HEK293 (cell line): ENCODE data around the gene LGALS1.
A peak's percentile ranks its signal among the peaks of the same experiment; 100 is the strongest.

Experiments used
- CTCF ChIA-PET: fragments of 350-600 bp; formaldehyde crosslinking; extraction: SDS; loops from one replicate; lab custom pipeline; 2021; ENCODE audit warnings: antibody characterized with exemption; lab: Yijun Ruan, JAX
- POLR2A ChIA-PET: fragments of 300-600 bp; formaldehyde crosslinking; extraction: SDS; loops from one replicate; lab custom pipeline; 2020; ENCODE audit warnings: antibody characterized with exemption, inconsistent platforms; lab: Yijun Ruan, JAX
- H3K27ac ChIP-seq: fragments of 200-500 bp; sonication (Bioruptor generic); 2 replicates; pipeline ENCODE4 v1.5.1; 2014; ENCODE audit warnings: low read depth, low read length, control low read depth, inconsistent platforms; ENCODE audit errors: extremely low read depth
- H3K36me3 ChIP-seq, 2 experiments: fragments of 200-500 bp in 1 of 2; sonication (Bioruptor generic) in 1 of 2; 1 replicate in 1 of 2; 2 replicates in 1 of 2; pipeline ENCODE4 v1.5.1; 2014 to 2017; ENCODE audit warnings: inconsistent platforms in 2 of 2, low read length in 2 of 2; ENCODE audit not compliant: control insufficient read depth in 2 of 2, insufficient read depth in 1 of 2
- H3K4me1 ChIP-seq: fragments of 200-500 bp; sonication (Bioruptor generic); 2 replicates; pipeline ENCODE4 v1.5.1; 2014; ENCODE audit warnings: mild to moderate bottlenecking, low read length, inconsistent platforms; ENCODE audit not compliant: control insufficient read depth, insufficient read depth
- H3K4me3 ChIP-seq: 2 replicates; pipeline ENCODE4 v1.5.1; 2011; ENCODE audit warnings: low read depth, mild to moderate bottlenecking, control low read depth, low read length, moderate library complexity
- H3K9me3 ChIP-seq: fragments of 200-500 bp; sonication (Bioruptor generic); 2 replicates; pipeline ENCODE4 v1.5.1; 2014; ENCODE audit warnings: low read depth, low read length, inconsistent platforms; ENCODE audit not compliant: control insufficient read depth, insufficient read depth
- BCL11A ChIP-seq: fragments of 450-650 bp; formaldehyde crosslinking; IDR thresholded peaks from 2 replicates; pipeline ENCODE4 v1.5.1; 2016; ENCODE audit warnings: low read depth, missing biosample characterization, missing genetic modification characterization
- KLF10 ChIP-seq: fragments of 450-650 bp; IDR thresholded peaks from 2 replicates; pipeline ENCODE4 v1.5.1; 2018; ENCODE audit warnings: missing biosample characterization, mild to moderate bottlenecking, missing genetic modification characterization
- MZF1 ChIP-seq: fragments of 450-650 bp; formaldehyde crosslinking; IDR thresholded peaks from 2 replicates; pipeline ENCODE4 v1.5.1; 2017; ENCODE audit warnings: missing biosample characterization, missing genetic modification characterization, borderline replicate concordance
- PBX3 ChIP-seq: sonication (generic); formaldehyde crosslinking; IDR thresholded peaks from 2 replicates; pipeline ENCODE4 v1.8.1; 2022; ENCODE audit warnings: mild to moderate bottlenecking, moderate library complexity, missing genetic modification reagents
- TCF7L2 ChIP-seq: IDR thresholded peaks from 2 replicates; pipeline ENCODE4 v1.6.1; 2011; ENCODE audit warnings: low read depth, mild to moderate bottlenecking, inconsistent platforms, low read length, moderate library complexity, borderline replicate concordance
- TSHZ1 ChIP-seq: fragments of 450-650 bp; formaldehyde crosslinking; IDR thresholded peaks from 2 replicates; pipeline ENCODE4 v1.5.1; 2016; ENCODE audit warnings: missing biosample characterization, missing genetic modification characterization, borderline replicate concordance
- YY2 ChIP-seq: fragments of 450-650 bp; formaldehyde crosslinking; IDR thresholded peaks from 2 replicates; pipeline ENCODE4 v1.5.1; 2016; ENCODE audit warnings: missing biosample characterization, missing genetic modification characterization
- ZFHX2 ChIP-seq: fragments of 450-650 bp; formaldehyde crosslinking; conservative IDR thresholded peaks from 2 replicates; pipeline ENCODE4 v1.5.1; 2016; ENCODE audit warnings: missing biosample characterization, missing genetic modification characterization
- ZNF121 ChIP-seq: fragments of 450-650 bp; formaldehyde crosslinking; IDR thresholded peaks from 2 replicates; pipeline ENCODE4 v1.5.1; 2016; ENCODE audit warnings: missing biosample characterization, missing genetic modification characterization
- ZNF138 ChIP-seq: fragments of 450-650 bp; formaldehyde crosslinking; IDR thresholded peaks from 2 replicates; pipeline ENCODE4 v1.5.1; 2016; ENCODE audit warnings: missing biosample characterization, missing genetic modification characterization, borderline replicate concordance
- ZNF221 ChIP-seq: fragments of 450-650 bp; formaldehyde crosslinking; IDR thresholded peaks from 2 replicates; pipeline ENCODE4 v1.5.1; 2017; ENCODE audit warnings: missing biosample characterization, missing genetic modification characterization, borderline replicate concordance
- ZNF23 ChIP-seq: fragments of 450-650 bp; formaldehyde crosslinking; IDR thresholded peaks from 2 replicates; pipeline ENCODE4 v1.5.1; 2016; ENCODE audit warnings: missing biosample characterization, missing genetic modification characterization, borderline replicate concordance
- ZNF274 ChIP-seq, 2 experiments: fragments of 200-500 bp in 1 of 2; fragments of 450-650 bp in 1 of 2; sonication (Bioruptor generic) in 1 of 2; formaldehyde crosslinking in 1 of 2; IDR thresholded peaks; 2 replicates each; pipeline versions ENCODE4 v1.5.1 to v1.6.1; 2014 to 2016; ENCODE audit warnings: borderline replicate concordance in 1 of 2, inconsistent platforms in 1 of 2, low read length in 1 of 2, missing biosample characterization in 1 of 2, missing genetic modification characterization in 1 of 2
- ZNF335 ChIP-seq: fragments of 450-650 bp; formaldehyde crosslinking; conservative IDR thresholded peaks from 2 replicates; pipeline ENCODE4 v1.5.1; 2016; ENCODE audit warnings: missing biosample characterization, missing genetic modification characterization
- ZNF362 ChIP-seq: fragments of 450-650 bp; formaldehyde crosslinking; IDR thresholded peaks from 2 replicates; pipeline ENCODE4 v1.5.1; 2016; ENCODE audit warnings: missing biosample characterization, missing genetic modification characterization
- ZNF391 ChIP-seq: fragments of 450-650 bp; formaldehyde crosslinking; IDR thresholded peaks from 2 replicates; pipeline ENCODE4 v1.5.1; 2016; ENCODE audit warnings: low read depth, missing biosample characterization, missing genetic modification characterization, borderline replicate concordance
- ZNF544 ChIP-seq: fragments of 450-650 bp; formaldehyde crosslinking; IDR thresholded peaks from 2 replicates; pipeline ENCODE4 v1.5.0; 2017; ENCODE audit warnings: missing biosample characterization, missing genetic modification characterization
- ZNF621 ChIP-seq: fragments of 450-650 bp; formaldehyde crosslinking; IDR thresholded peaks from 2 replicates; pipeline ENCODE4 v1.5.1; 2017; ENCODE audit warnings: missing biosample characterization, missing genetic modification characterization
- ZNF777 ChIP-seq: fragments of 450-650 bp; formaldehyde crosslinking; IDR thresholded peaks from 2 replicates; pipeline ENCODE4 v1.5.1; 2017; ENCODE audit warnings: missing biosample characterization, missing genetic modification characterization, borderline replicate concordance
- ZSCAN23 ChIP-seq: fragments of 450-650 bp; formaldehyde crosslinking; IDR thresholded peaks from 2 replicates; pipeline ENCODE4 v1.5.1; 2016; ENCODE audit warnings: missing biosample characterization, missing genetic modification characterization
- TF ChIP-seq, protein P1 (sequence below): fragments of 450-650 bp; formaldehyde crosslinking; IDR thresholded peaks from 2 replicates; pipeline ENCODE4 v1.5.1; 2016; ENCODE audit warnings: missing biosample characterization, missing genetic modification characterization, low read depth
- TF ChIP-seq, protein P2 (sequence below): fragments of 450-650 bp; formaldehyde crosslinking; IDR thresholded peaks from 2 replicates; pipeline ENCODE4 v1.5.1; 2017; ENCODE audit warnings: missing biosample characterization, missing genetic modification characterization

The LGALS1 gene

GRCh38 chr22:37659066-37659896 is 16.2 kb upstream of the LGALS1 start (continued):
- TF ChIP-seq, protein P1, sequence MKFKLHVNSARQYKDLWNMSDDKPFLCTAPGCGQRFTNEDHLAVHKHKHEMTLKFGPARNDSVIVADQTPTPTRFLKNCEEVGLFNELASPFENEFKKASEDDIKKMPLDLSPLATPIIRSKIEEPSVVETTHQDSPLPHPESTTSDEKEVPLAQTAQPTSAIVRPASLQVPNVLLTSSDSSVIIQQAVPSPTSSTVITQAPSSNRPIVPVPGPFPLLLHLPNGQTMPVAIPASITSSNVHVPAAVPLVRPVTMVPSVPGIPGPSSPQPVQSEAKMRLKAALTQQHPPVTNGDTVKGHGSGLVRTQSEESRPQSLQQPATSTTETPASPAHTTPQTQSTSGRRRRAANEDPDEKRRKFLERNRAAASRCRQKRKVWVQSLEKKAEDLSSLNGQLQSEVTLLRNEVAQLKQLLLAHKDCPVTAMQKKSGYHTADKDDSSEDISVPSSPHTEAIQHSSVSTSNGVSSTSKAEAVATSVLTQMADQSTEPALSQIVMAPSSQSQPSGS (tag by site-specific recombination), result no peak
- TF ChIP-seq YY2 (tag by site-specific recombination) (peak; percentile 39; the same call in 1 of the 2 replicates), MZF1 (tag by site-specific recombination) (no peak), ZFHX2 (tag by site-specific recombination) (peak; percentile 92), KLF10 (no peak), ZNF362 (no peak)

DNA sequence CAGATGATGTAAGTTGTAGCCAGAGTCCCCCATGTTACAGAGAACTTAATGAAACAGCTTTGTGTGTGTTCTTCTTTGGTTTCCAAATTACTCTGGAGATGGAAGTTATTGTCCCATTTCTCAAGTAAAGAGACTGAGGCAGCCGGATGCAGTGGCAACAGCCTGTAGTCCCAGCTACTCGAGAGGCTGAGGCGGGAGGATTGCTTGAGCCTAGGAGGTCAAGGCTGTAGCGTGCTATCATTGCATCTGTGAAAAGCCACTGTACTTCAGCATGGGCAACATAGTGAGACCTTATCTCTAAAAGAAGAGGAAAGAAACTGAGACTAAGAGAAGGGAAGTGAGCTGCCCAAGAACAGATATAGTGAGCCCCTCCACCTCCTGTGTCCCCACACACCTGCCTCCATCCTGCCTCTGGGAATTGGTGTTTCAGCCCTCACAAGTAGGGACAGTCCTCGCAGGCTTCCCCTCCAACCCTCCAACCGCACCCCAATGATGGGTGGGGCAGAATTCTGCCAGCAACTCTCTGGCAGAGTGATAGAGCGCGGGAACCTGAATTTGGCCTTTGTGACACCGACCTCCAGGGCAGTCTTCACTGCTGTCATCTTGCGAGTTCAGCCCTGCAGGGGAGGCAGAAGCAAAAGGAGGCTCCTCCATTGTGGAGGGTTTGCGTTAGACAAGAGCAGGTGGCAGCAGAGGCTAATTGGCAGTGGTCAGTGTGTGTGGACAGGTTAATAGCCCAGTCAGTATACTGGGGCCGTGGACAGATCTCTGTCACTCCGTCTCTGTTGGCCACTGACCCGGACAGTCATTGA is 15.3 kb upstream of the LGALS1 start:
- Histone ChIP-seq H3K27ac (peak overlapping the region; percentile 90; the same call in 1 of the 2 replicates), H3K4me3 (peak overlapping the region; percentile 85), H3K4me1 (peaks cover 12% of the 10 kb centered on the region), H3K36me3 (peaks cover 3 to 14% of the 10 kb centered on the region in 2 experiments; a peak in 2 of 3 replicates), H3K9me3 (no peaks in the 10 kb centered on the region)
- ChIA-PET CTCF (interaction anchor here (0.5 to 7.0 kb wide), 11 partner anchors 12 to 156 kb away, joined by 3 to 138 read pairs (median 5); partner anchors contain the start of gene LGALS1), POLR2A (interaction anchor here (1.6 to 6.5 kb wide), 6 partner anchors 10 to 25 kb away, joined by 5 to 85 read pairs (median 58); partner anchors contain the start of genes LGALS1 and SH3BP1)
- no peak for TF ChIP-seq ZNF335
- TF ChIP-seq ZNF23 (tag by site-specific recombination), result no peak
- TF ChIP-seq TCF7L2, result no peak
- TF ChIP-seq ZNF777, result no peak
- no peak for TF ChIP-seq ZNF544 (tag by site-specific recombination)
- TF ChIP-seq TSHZ1, result no peak
- TF ChIP-seq BCL11A (tag by site-specific recombination), result peak; percentile 64
- TF ChIP-seq ZNF274 (IDR thresholded peaks at IDR 0.05; ENCODE audit: low read length), result no peak
- no peak for TF ChIP-seq ZNF274 (tag by site-specific recombination; IDR thresholded peaks at IDR 0.05; ENCODE audit: borderline replicate concordance)
- TF ChIP-seq, protein P2, sequence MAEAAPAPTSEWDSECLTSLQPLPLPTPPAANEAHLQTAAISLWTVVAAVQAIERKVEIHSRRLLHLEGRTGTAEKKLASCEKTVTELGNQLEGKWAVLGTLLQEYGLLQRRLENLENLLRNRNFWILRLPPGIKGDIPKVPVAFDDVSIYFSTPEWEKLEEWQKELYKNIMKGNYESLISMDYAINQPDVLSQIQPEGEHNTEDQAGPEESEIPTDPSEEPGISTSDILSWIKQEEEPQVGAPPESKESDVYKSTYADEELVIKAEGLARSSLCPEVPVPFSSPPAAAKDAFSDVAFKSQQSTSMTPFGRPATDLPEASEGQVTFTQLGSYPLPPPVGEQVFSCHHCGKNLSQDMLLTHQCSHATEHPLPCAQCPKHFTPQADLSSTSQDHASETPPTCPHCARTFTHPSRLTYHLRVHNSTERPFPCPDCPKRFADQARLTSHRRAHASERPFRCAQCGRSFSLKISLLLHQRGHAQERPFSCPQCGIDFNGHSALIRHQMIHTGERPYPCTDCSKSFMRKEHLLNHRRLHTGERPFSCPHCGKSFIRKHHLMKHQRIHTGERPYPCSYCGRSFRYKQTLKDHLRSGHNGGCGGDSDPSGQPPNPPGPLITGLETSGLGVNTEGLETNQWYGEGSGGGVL, result no peak
- no peak for TF ChIP-seq PBX3 (CRISPR knock-in tag)
- TF ChIP-seq ZNF391, result no peak
- no peak for TF ChIP-seq ZNF221
- no peak for TF ChIP-seq ZSCAN23
- peak; percentile 89 for TF ChIP-seq ZNF121 (tag by site-specific recombination)
- TF ChIP-seq ZNF621, result no peak
- TF ChIP-seq ZNF362, result no peak
- TF ChIP-seq ZNF138, result no peak
